NK-92 treated with Interleukin-12 subunit alpha and Interleukin-12 subunit beta, amount 100 ng/mL, for 24 hours (cell line): ENCODE results near the gene ERICH4.
A peak's percentile ranks its signal among the peaks of the same experiment; 100 is the strongest.

ENCODE experiments used
- DNase-seq: peaks from one replicate; lab custom pipeline; 2025; lab: John Stamatoyannopoulos, UW

The ERICH4 gene

GRCh38 chr19:41414461-41414860 is 28.5 kb upstream of the ERICH4 start:
- no peak for DNase-seq

GRCh38 chr19:41415154-41415571 is 27.8 kb upstream of the ERICH4 start:
- no peak for DNase-seq

- DNase-seq = no peak
These were observed 26.7 kb upstream of the ERICH4 start for GRCh38 chr19:41416194-41416674.

- DNase-seq = no peak
These were observed 22.7 kb upstream of the ERICH4 start for GRCh38 chr19:41420101-41420880.

- DNase-seq = no peak
These were observed 21.6 kb upstream of the ERICH4 start for GRCh38 chr19:41421314-41421713.

GRCh38 chr19:41421973-41422372 is 21.0 kb upstream of the ERICH4 start:
- DNase-seq = no peak

- DNase-seq = no peak
These were observed 20.5 kb upstream of the ERICH4 start for GRCh38 chr19:41422456-41422855.

- DNase-seq = no peak
These were observed 20.0 kb upstream of the ERICH4 start for GRCh38 chr19:41422955-41423354.

GRCh38 chr19:41424335-41425173 is 18.4 kb upstream of the ERICH4 start:
- DNase-seq = peak; percentile 57

GRCh38 chr19:41425174-41426115 is 17.5 kb upstream of the ERICH4 start:
- DNase-seq = no peak

- no peak for DNase-seq
These were observed 16.7 kb upstream of the ERICH4 start for GRCh38 chr19:41426116-41426841.

- no peak for DNase-seq
These were observed 15.9 kb upstream of the ERICH4 start, which contains the start of gene B3GNT8 for GRCh38 chr19:41426952-41427646. Gene B3GNT8 (minus strand): TSS chr19:41427374. CDS start chr19:41426778, 596 bp downstream.

GRCh38 chr19:41427647-41428480 is 15.1 kb upstream of the ERICH4 start:
- no peak for DNase-seq

GRCh38 chr19:41428481-41428859 is 14.5 kb upstream of the ERICH4 start:
- no peak for DNase-seq

GRCh38 chr19:41430922-41431321 is 12.0 kb upstream of the ERICH4 start:
- DNase-seq = no peak

GRCh38 chr19:41431426-41432386 is 11.2 kb upstream of the ERICH4 start:
- no peak for DNase-seq

- no peak for DNase-seq
These were observed 9.8 kb upstream of the ERICH4 start for GRCh38 chr19:41433171-41433570.

GRCh38 chr19:41434450-41434849 is 8.5 kb upstream of the ERICH4 start:
- DNase-seq = no peak
